Stimulated activated CD8-positive, alpha-beta memory T cell treated with anti-CD3 and anti-CD28 coated beads, Interleukin-2, amount 100 ng/mL, for 1 hour (primary cell): ENCODE results near the gene GABRB1.

Experiments
- DNase-seq, 2 donors: peaks; one replicate each; pipeline ENCODE4 v3.0.0-alpha.2; 2020; ENCODE audit warnings: low read depth in 2 of 2

Gene GABRB1

DNA sequence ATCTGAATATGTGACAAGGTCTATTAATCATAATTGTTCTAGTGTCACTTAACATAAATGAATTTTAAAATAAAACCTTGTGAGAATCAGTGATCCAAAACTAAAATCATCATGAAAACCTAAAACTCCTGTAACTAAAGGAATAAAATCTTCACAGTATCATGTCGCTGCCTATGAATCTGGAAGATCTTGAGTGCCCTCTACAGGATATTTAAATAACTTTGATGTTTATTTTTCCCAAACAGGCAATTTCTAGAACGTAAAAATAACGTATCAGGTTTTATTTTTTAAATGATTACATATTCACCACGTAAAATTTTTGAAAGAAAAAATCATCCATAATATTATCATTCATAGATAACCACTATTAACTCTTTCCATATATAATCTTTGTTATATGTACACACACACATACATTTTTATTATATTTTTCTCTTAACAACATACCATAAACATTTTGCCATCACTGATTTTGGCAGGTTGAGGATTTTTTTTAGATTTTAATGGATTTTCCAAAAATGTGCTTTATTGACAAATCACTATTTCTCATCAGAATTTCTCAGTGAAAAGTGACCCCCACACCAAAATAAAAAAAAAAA lies 352.6 kb downstream of the GABRB1 start:
- no peak for DNase-seq

DNA sequence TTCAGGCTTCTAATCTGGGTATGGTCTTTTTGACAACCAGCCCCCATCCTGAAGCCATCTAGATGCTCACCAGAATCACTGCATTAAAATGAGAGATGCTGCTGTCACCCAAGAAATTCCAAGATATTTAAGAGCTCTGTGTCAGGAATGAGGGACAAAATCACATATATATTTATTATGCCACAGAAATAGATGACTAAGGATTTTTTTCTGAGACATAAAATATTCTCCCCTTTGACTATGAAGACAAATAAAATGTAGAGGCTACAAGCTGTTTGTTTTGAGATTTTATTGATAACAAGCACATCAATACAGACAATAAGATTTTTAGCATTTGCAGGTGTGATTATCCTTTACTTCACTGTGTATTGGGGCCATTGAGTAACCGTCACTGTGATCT lies 354.8 kb downstream of the GABRB1 start:
- DNase-seq: no peak

DNA sequence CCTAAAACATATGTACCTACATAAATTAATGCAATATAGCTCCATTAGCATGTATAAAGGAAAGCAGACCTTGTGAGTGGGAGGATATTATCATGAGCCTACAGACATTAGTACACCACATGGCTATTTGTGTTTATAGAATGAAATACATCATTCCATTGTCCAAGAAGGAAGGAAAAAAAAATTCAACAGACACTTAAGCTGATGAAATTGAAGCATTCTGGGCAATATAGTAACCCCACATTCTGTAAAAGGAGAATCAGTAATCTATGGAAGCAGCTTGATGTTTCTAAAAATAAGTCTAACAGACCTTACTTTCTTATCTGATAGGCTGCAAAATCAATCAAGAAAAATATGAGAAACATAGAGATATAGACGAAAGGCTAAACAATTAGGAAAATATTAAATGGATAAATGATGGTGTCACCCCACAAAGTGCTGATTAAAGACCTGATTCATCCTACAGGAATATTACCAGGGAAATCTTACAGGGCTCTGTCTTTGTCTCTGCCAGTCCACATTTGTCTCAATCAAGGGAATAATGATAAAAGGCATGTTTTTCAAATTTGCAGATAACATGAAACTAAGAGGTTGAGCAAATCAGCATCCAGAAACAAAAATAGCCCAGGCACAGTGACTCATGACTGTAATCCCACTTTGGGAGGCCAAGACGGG lies 355.3 kb downstream of the GABRB1 start:
- no peak for DNase-seq

DNA sequence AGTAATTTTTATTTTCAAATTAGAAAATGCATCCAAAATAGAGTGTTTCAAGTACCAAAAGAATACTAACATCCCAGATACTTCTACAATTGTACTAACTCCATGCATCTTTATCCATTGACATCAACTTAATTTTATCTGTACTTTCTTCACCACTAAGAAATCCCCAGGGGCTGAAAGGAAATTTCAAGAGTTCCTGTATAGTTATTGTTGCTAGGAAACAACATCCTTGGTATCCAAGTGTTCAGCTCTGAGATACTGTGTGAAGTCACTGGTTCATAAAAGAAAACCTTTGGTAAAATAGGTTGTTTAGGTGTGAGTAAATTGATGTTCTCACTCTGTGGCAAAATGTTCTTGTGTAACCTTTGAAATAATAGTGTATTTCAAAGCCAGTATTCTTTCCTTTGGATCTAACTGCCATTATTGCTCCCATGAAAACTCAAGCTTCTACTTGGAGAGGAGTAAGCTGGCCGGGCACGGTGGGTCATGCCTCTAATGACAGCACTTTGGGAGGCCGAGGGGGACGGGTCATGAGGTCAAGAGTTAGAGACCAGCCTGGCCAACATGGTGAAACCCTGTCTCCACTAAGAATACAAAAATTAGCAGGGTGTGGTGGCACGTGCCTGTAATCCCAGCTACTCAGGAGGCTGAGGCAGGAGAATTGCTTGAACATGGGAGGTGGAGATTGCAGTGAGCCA lies 359.2 kb downstream of the GABRB1 start:
- no peak for DNase-seq

DNA sequence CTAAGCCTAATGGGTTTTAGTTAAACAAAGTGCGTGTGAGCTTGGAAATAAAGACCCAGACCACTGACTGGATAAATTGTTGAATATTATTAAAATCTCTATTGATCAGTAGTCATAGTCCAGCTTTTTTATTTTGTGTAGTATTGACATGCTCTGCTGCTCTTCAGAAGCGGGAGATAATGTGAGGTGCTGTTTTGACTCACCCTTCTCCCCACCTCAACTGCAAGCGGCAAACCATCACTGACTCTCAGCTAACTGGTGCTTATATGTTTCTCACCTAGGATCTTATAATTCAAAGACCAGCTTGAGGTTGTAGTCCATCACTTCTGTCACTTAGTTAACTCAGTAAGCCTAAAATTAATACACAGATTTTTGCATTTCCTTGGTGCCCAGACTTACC lies 359.9 kb downstream of the GABRB1 start:
- DNase-seq: no peak

DNA sequence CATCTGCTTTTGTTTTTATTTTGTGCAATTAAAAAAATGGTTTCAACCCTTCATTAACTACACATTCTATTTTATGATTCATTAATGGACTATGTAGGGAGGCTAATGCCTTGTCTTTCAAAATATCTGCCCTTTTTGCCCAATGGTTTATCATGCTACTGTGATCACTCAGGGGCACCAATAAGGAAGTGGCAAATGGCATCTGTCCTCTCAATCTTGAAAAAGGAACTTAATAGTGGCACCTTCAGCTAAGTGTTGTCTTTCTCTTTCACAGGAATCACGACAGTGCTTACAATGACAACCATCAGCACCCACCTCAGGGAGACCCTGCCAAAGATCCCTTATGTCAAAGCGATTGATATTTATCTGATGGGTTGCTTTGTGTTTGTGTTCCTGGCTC lies 375.0 kb downstream of the GABRB1 start:
- DNase-seq: no peak

DNA sequence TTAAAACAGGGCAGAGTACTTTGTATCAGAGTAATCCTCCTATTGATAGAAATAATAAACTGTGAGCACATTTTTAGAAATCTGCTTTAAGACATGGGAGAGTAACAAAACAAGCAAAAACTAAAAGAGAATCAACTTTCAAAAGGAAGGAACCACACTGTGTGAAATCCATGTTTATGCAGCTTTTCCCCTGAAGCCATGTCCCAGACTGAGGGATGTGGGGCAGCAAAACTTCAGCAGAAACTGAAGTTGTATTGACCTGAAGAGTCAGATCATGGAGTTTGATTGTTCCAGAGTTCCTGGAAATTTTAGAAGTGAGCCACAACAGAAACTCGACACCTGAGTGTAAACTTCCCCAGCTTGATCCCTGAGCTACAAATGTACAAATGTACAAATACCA lies 378.9 kb downstream of the GABRB1 start:
- no peak for DNase-seq

DNA sequence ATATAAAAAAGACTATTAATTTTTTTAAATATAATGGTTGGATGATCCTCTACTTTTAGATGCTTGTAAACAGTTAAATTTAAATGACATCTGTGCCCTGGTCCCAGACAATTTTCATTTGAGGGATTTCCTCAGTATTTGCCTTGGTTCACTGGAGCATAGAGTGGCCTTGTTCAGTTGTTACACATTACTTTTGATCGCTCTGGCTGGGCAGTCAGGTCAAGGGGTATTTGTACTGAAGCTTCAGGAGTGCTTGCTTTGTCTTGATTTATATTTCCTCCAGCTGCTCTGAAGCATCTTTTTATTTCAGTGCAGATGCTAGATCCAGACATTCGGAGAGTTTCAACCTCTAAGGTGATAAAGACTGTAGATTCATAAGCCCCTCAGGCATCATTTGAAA lies 382.2 kb downstream of the GABRB1 start:
- no peak for DNase-seq

DNA sequence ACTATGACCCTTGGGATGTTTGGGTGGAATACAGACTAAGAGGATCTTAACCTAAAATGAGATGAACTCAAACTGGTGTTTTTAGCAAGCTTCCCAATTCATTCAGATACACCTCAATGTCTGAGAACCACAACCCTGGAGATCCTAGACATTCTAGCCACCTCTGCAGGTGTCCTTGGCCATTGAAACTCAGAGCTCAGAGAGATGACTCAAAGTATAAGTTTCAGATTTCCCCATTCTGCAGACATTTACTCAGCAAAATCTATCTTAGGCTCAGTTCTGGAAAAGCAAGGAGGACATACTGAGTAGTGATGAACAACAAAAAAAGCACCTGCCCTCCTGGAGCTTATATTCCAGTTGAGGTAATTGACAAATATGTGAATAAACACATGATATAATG lies 384.4 kb downstream of the GABRB1 start:
- no peak for DNase-seq

DNA sequence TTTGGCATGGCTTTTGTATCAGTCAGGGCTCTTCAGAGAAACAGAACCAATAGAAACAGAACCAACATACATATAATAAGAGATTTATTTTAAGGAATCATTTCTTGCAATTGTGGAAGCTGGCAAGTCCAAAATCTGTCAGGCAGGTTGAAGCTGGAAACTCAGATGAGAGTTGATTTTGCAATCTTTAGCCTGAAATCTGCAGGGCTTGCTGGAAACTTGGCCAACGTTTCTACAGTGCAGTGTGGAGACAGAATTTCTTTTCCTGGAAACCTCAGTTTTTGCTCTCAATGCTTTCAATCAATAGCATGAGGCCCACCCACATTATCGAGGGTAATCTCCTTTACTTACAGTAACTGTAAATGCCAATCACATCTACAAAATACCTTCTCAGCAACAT lies 386.8 kb downstream of the GABRB1 start:
- DNase-seq: no peak

DNA sequence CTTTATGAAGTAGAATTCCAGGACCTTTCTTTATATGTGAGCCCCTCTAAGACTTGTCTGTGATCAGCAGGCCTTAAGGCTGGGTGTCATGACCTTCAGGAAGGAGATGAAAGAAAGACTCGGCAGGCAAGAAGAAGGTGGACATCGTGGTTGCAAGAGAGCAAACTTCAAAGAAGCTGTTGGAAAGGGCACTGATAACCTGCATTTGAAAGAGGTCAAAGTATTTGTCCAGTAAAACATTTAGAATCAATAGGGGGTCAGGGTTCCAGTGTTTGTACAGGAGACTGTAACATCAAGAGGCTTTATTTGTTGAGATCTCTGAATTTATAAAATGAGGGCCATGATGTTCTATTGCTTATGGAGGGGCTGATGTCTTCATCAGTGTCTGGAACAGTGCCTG lies 387.9 kb downstream of the GABRB1 start:
- no peak for DNase-seq

DNA sequence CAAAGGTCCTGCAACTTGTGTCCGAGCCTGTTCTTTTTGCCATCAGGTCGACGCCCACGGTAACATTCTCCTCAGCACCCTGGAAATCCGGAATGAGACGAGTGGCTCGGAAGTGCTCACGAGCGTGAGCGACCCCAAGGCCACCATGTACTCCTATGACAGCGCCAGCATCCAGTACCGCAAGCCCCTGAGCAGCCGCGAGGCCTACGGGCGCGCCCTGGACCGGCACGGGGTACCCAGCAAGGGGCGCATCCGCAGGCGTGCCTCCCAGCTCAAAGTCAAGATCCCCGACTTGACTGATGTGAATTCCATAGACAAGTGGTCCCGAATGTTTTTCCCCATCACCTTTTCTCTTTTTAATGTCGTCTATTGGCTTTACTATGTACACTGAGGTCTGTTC lies 394.3 kb downstream of the GABRB1 start:
- no peak for DNase-seq

DNA sequence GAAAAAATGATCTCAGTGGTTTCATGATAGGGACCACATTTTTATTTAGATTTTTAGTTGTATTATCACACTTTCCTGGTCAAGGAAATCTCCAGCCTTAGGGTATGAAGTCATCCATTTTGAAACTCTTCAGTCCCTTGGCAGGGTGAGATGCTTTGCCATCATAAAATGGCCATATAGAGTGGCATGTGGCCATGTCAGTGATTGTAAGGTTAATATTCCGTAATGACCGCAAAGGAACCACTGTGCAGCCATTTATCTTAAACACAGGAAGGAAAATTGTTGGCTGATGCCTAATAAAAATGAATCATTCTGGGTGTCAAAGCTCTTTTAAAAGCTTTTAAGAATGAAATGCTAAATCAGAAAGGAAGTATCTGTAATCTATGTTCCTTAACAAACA lies 396.6 kb downstream of the GABRB1 start:
- DNase-seq: no peak

DNA sequence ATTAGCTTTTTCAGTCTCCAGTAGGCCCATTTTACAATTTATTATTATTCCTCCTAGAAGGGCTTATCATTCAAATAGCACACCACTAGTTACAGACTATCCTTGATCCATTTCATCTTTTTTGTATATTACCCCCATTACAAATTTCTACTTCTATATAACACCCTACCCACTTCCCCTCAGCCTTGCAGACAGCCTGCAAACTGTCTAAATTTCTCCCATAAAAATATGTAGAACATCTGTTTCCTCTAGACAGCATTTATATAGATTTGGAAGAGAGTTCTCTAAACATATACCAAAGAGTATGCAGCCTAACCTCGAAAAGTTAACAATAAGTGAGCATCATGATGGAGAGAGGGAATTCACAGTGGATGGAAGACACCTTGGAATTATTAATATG lies 401.4 kb downstream of the GABRB1 start:
- no peak for DNase-seq

DNA sequence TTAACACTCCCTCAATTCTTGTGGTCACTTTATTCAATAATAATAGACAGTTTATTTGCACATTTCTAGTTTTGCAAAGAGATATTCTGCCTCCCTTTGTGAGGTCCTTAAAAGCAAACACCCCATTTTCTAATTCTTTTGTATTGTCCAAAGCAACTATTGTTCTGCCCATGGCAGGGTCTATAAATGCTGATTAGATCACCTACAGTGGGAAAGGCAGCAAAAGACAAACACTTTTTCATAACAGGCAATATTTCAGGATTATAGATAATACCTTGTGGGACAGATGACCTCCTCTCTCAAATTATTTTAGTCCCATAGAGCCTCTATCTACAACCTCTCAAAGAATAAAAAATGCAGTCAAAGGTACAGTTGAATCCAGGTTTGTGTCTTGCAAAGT lies 403.6 kb downstream of the GABRB1 start:
- DNase-seq: no peak

DNA sequence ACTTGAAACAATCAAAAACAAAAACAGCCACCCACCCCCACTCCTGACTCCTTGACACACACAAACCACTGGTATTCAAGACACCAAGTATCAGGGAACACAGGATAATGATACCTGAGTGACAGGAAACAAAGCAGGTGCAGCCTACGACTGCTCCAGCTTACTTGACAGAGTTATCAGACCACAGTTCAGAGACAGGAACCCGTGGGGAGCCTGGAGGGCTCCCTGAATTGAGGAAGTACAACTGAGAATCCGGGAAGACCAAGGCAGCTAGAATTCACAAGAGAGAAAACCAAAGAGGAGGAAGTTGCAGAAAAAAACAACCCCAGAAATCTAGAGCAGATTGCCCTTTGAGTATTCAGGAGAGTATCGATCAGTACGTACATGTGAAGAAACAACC lies 411.6 kb downstream of the GABRB1 start:
- DNase-seq: no peak

DNA sequence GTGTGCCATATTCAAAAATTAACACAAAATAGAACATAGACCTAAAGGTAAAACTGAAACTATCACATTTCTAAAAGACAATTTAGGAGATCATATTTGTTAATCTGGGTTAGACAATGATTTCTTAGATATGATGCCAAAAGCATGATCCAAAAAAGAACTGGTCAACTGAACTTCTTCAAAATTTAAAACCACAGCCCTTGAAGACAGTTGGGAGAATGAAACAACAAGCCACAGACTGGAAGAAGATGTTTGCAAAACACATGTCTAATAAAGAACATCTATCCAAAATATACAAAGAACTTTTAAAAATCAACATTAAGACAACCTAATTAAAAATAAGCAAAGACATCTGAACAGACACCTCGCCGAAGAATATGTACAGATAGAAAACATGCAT lies 412.7 kb downstream of the GABRB1 start:
- no peak for DNase-seq

DNA sequence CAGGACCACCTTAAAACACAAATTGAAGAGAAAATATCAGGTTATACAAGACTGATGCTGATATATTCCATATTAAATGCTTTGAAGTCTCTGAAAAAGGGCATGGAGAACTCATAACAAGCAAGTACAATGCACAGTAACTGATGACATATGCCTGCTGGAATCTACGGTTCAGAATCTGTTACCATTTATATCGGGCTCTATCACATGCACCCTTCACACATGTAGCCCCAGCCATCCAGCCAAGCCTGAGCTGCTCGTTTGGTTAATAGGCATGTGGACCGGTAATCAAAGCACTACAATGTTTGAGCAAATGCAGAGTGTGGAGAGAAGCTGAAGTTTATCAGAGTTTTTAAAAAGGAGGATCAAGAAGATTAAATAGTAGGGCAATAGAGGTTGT lies 420.3 kb downstream of the GABRB1 start:
- no peak for DNase-seq

DNA sequence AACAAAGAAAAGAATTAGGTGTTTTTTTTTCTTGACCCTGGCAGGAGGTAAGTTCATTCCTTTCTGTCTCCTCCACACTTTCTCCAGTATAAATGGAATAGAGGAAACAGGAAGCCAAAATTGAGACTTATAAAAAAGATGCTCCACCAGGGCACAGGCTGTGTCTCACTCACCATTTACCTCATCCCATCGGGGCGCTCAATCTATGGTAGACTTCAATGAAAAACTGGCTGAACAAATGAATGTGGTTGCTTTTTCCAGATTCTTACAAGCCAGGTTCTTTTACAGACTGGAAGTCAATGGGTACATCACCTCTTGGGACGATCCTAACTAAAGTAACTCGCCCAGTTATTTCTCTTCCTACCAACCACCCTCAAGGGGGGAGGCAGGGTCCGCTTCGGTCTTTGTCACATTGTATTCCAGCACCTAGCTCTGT lies 431.4 kb downstream of the GABRB1 start:
- no peak for DNase-seq

DNA sequence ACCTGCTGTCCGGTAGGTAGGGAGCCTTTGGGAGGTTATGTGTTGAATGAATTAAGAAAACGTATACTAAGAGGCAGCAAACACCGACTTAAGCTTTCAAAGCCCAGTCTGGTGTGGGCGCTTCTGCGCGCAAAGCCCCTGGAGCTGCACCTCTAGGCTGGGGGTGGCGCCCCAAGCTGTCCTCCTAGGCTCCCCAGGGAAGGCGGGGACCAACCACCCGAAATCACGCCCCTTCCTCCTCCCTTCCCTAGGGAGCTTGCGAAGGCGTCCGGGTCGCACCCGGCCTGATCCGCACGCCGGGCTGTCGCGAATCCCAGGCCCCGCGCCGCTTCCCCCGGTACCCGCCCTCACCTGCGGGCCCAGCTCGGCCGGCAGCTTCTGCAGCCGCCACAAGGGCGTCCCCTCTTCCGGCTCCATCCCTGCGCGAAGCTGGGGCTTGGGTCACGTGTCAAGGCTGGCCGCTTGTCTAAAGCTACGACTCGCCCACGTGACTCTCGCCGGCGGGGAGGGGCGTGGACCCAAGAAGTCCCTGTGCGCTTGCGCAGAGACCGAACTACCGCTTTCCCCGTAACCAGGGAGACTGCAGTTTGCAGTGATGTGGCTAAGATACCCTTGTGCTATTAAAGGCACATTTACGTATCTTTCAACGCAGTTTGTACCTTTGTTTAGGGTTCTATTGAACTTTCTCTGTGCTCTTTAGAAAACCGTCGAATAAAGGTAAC lies 432.0 kb downstream of the GABRB1 start, which contains the start of gene COMMD8:
TSS of gene COMMD8 (minus strand) at position 468 of the 722 bp plus-strand sequence. CDS start at position 417, 51 bp downstream.
- DNase-seq: peak; percentile 94 to 97

DNA sequence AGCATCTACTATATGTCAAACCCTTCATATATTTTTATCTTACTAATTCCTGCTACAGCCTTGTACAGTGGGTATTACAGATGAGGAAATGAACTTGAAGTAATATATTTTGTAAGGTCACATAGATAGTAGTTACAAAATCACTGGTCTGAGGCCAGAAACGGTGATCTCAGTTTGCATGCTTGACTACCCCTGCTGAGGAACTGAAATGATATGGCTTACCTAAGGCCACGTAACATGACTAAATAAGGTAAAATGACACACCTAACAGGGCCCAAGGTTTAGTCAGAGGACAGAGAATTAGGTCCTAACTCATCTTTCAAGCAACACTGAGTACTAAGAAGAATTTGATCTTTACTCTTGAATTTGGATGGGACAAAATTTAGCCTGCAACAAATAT lies 433.6 kb downstream of the GABRB1 start:
- no peak for DNase-seq

DNA sequence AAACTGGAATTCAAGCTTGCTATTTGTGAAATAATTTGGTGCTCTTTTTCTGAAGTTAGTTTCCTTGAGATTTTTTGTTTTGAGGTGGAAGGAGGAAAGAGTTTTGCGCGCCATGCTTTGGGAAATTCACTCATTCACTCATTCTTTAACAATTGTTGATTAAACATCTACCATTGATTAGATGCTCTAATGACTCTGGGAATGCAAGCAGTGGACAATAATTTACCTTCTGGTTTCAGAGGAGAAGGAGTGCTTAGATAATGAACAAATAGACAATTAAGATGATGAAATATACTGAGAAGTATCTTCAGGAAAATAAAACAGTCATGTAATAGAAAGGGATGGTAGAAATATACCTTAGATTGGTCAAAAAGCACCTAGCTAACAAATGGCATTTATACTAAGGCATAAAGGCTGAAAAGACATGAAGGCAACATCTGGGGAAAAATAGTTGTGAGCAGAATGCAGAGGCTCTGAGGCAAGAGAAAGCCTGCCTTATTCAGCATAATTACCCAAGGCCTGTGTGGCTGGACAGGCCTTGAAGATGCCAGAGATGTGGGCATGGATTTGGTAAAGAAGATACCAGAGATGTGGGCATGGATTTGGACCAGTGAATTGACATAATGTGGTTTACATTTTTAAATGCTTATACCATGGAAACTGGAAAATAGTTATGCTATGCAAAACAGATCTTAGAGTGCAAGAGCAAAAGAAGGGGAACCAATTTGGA lies 434.9 kb downstream of the GABRB1 start:
- DNase-seq: no peak
